GM18517 (cell line): ENCODE results near the gene GPHB5.
A peak's percentile ranks its signal among the peaks of the same experiment; 100 is the strongest.
"Not testable (repeated sequence)": the region's sequence is repeated elsewhere in the genome, so short reads cannot be mapped to it uniquely, and the experiment has no call there.

Experiments used
- ATAC-seq: cut with Tn5 transposase; IDR thresholded peaks from one replicate; pipeline ENCODE4 v1.9.1; 2021; ENCODE audit warnings: mild to moderate bottlenecking, moderate library complexity; ENCODE audit not compliant: unreplicated experiment

Gene GPHB5

DNA sequence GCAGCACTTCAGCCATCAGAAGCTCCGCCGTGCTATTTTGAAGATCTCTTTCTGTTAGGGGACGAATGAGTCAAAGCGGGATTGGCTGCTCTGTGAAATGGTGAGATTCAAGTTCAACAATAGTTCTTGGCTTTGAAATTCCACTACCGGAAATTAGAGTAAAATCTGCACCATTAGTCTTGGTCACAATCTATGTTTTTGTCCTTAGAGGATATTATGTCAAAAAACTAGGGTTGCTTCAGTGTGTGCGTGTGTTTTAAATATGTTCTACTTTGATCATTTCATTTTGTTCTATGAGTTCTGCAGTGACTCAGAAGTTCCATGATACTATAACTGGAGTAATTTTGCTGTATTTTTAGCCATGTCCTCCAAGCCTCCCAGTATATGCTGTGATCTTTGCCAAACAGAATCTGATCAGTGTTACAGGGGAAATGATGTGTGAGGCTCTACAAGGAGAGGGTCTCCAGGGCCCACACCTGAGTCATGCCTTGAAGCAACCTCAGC is 22.6 kb downstream of the GPHB5 start:
- ATAC-seq = peak; percentile 47

- peak; percentile 45 for ATAC-seq
Measured at GRCh38 chr14:63295231-63295685, 23.5 kb downstream of the GPHB5 start.

DNA sequence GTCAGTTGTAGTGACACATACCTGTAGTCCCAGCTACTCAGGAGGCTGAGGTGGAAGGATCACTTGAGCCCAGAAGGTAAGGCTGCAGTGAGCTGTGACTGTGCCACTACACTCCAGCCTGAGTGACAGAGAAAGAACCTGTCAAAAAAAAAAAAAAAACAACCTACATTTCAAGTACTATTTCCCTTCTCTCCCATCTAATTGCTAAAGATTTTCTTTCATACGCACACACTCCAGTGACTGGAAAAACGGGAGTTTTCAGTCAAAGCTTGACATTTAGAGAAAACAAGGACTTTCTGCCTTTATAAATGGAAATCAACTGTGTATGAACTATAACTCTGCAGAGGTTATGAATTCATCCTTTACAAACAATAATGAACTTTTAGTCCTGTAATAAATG is 25.9 kb downstream of the GPHB5 start:
- no peak for ATAC-seq

DNA sequence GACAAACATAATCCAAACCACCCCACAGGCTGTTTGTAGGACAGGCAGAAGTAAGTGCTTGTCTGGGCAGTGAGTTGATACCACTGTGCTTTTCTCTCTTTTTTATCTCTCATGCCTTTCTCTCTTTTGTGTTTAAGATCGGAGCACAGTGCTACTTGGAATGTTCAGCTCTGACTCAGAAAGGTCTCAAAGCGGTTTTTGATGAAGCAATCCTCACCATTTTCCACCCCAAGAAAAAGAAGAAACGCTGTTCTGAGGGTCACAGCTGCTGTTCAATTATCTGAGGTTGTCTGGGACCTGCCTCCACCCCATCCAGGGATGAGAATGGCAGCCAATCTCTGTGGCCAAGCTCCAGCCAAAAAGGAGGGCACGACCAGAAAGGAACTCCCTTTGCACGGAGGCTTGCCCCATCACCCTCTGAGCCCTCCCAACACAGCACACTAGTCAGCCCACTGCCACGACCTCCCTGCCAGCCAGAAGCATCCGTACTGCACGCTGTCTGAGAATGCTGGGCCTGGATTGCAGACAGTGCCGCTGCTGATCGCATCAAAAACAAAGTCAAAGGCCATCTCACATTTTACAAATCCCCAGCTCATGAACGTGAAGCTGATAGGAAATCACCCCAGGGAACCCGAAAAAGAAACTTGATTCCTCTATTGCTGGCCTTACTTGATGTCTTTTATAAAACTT is 27.8 kb downstream of the GPHB5 start:
- no peak for ATAC-seq

DNA sequence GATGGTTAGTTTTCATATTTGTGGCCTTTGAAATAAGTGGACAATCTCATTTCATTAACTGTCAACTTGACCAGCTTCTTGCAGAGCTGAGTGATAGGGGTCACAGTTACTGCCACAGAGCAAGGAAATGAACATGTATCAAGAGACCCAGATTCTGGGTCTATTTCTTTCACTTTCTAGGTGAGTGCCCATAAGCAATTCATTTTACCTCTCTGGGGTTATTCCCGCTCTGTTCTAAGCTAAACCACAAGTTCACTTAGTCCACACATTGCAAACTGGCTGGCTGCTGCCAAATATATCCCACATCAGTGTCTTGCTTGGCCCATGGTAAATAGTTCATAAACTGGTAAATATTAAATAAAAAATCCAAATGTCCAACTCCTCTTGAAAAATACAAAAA is 29.9 kb downstream of the GPHB5 start:
- ATAC-seq = no peak

- no peak for ATAC-seq
Measured at GRCh38 chr14:63287666-63288483, 30.9 kb downstream of the GPHB5 start.

DNA sequence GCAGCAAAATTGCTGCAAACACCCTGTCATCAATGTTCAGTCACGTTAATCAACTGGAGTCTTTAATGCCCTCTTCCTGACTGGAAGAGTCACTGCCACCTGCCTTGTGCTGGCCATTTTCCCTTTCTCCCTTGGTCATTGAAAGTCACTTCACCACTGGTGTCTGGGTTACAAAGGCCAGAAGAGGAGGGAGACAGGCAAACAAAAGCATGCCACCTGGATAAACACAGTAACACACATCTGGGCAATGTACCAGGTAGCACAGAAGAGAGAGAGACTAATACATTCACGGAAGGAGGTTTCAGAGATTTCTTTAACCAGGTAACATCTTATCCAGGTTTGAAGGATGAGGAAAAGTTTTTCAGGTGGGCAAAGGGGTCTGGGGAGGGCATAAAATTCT is 32.7 kb downstream of the GPHB5 start:
- ATAC-seq = no peak

GRCh38 chr14:63283884-63284248 is 34.9 kb downstream of the GPHB5 start:
- ATAC-seq = no peak

DNA sequence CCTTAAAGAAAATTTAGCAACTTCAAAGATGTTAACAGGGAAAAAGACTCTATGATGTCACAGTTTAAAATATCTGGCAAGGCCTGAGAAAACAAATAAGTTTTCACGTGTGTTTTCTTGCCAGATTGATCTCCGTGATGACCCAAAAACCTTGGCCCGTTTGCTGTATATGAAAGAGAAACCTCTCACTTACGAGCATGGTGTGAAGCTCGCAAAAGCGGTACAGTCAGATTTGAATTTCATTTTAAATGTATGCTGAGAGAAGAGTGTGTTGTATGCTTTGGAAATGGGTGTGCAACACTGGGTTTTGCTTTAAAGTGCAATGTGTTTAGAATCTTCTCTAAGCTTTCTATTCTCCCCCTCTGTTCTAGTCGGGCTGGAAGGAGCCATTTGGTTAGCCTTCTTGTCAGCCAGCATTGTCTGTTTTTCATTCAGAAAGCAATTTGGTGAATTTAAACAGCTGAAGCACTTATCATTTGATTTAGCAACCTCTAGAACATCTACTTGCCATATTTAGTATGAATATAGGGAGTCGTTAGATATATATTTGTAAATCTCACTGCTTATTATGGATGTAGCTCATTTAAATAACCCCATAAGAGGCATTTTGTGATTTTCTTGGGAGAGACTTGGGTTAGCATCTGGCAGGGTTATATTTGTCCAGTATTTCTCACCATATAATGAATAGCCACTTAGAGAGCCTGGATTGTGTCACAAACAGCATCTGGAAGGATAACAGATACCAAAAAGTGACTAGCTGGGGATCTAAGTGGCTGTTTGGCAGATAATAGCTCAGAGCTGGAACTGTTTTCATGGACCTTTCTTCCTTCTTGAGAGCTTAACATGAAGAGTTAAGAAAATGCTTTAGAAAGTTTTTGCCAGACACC is 35.5 kb downstream of the GPHB5 start:
- peak; percentile 68 for ATAC-seq

- not testable (repeated sequence) for ATAC-seq
Measured at GRCh38 chr14:63279933-63280332, 38.8 kb downstream of the GPHB5 start.

DNA sequence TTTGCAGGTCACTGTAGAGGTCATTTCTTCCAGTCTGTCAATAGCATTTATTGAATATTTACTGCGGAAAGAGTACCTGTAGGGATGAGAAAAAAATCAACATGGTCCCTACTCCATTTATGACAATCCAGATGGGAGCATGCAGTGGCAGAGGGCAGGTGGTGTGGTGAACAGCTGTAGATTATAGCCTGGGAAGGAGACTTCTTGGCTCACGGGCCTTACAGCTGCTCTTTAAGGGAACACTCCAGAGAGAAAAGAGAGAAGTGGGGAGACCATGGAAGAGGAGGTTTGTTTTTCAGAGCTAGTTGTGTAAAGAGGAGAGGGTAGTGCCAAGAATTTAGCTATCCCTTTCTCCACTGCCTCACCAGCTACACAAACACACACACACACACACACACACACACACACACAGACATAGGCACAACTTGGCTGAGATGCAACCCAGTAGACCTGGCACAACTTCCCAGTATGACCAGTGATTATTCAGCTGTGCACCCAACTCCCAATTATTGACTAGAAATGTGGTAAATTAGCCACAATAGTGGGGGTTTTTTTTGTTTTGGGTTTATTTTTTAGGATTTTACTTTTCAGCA is 41.0 kb downstream of the GPHB5 start:
- no peak for ATAC-seq

DNA sequence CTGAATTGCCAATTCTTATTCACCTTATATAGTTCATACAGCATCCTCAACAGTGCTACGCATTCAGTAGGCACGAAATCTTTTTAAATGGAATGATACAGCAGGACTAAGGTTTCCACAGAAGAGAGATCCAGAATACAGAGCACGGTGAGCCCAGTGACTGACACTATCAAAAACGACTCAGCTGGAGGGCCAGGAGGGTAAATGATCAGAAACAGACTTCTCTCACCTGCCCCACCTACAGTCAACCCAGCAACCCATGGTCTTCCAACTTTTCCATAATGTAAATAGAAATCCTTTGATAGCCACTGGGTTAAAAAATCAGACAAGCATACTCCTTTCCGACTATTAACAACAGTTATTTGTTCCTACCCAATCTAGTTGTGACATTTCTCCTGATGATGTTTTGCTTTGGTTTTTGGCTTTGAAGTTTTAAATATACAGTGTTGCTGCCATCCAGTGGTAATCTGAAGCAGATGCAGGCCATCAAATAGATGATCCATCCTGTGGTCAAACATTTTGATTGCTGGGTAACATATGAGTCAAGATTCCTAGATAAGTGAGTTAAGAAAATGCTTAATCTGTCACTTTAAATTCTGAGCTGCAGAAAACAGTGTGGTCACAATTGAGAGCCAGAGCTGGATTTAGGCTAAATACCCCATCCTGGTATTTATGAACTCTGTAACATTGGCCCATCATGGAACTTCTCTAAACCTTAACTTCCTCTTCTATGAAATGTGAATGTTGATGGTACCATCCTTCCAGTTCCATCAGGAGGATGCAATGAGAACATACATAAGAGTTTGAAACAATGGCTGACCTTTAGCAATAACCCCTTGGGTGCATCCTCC is 42.0 kb downstream of the GPHB5 start:
- no peak for ATAC-seq

DNA sequence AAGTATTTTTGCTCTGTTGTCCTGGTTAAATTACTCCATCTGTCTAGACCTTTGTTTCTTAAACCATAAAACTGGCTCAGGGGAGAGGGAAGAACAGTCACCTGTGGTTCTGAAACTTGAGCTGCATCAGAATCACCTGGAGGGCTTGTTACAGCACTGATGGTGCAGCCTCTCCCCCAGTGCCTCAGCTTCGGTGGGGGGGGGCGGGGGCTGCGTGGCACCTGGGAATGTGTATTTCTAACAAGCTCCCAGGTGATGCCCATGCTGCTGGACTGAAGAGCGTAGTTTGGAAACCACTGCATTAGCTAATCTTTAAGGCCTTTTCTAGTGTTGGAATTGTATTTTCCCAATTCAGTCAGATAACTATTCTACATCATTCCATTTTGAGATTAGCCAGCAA is 42.7 kb downstream of the GPHB5 start:
- no peak for ATAC-seq

GRCh38 chr14:63275611-63276010 is 43.1 kb downstream of the GPHB5 start:
- ATAC-seq = no peak

GRCh38 chr14:63273717-63274655 is 44.7 kb downstream of the GPHB5 start:
- ATAC-seq = no peak

DNA sequence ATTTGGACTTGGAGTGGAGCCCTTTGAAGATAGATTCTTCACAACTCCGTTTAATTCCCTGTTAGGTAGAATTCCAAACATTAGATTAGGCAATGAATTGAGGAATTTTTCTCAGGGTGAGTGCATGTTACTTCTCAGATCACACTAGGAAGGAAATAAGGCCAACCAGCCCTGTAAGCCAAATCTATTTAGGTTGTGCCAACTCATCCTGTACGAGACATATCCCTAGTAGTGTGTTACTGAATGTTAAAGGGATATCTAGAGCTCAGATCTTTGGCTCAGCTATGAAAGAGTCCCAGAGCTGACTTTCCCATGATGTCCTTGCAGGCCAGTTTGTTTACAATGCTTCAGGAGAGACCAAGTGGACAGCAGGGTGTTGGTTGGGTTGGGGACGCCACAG is 45.6 kb downstream of the GPHB5 start:
- no peak for ATAC-seq

GRCh38 chr14:63269561-63270225 is 49.0 kb downstream of the GPHB5 start:
- ATAC-seq = no peak

GRCh38 chr14:63268771-63269170 is 50.0 kb downstream of the GPHB5 start:
- ATAC-seq = no peak
